Activated CD4-positive, alpha-beta T cell treated with anti-CD3 and anti-CD28 coated beads for 48 hours (primary cell): ENCODE data around the gene SPCS1.
A peak's percentile ranks its signal among the peaks of the same experiment; 100 is the strongest.
"Not testable (repeated sequence)": the region's sequence is repeated elsewhere in the genome, so short reads cannot be mapped to it uniquely, and the experiment has no call there.

Source experiments
- DNase-seq: peaks from one replicate; pipeline ENCODE4 v3.0.0-alpha.2; 2020

Gene SPCS1

DNA sequence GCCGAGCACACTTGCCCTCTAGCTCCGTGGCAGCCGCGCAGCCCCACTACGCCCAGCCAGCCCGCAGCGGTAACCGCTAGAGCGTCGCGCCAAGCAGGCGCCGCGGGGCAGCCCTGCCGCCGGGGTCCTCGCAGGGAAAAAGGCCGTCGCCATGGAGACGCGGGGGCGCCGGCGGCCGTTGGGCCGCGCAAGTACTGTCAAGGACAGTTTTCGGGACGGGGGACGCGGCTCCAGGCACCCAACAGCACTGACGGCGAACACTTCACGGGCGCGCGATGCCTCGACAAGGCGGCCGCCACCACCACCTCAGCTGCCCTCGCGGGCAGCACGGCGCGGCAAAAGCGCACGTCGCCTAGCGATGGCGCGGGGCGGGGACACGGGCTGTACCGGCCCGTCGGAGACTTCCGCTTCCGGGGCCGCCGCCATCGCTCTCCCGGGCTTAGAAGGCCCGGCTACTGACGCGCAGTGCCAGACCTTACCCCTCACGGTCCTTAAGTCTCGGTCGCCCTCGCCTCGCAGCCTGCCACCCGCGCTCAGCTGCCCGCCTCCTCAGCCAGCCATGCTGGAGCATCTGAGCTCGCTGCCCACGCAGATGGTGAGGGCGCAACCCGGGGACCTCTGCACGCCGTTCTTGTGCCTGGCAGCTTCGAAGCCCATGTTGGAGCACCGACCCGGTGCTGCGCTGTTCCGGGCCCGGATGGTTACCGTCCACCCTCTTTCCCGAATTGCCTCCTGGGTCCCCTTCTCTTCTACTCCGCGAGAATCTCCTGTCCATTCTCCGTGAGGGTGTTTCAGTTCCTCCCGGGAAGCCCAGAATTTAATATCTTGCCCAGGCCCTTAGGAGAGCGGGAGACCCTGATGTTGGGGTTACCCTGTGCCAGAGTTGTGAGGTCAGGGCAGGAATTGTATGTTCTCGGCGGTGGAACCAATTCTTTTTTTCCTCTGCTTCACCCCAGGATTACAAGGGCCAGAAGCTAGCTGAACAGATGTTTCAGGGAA is at the start of gene SPCS1, which contains the start of gene GLT8D1:
TSS of gene SPCS1 (plus strand) at position 419 of the 999 bp plus-strand sequence. CDS start at position 560, 141 bp downstream.
TSS of gene GLT8D1 (minus strand) at position 104 of the 999 bp plus-strand sequence. CDS start 5,331 bp downstream, outside the sequence.
- peak; percentile 89 for DNase-seq

DNA sequence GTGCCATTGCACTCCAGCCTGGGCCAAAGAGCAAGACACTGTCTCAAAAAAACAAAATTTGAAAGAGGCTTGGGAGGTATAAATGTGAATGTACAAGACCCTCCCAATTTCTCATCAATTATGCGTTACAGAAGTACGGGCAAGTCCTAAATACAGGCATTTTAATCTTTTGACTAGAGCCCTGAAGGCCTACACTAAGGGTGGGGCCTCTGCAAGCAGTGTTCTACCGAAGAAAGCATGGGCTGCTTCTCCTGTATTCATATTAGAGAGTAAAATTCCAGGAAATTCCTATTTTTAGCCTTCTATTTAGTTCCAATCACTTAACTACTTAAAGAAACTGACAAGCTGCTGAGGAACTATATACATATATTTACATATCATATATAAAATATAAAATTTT is 45.9 kb upstream of the SPCS1 start:
- no peak for DNase-seq

GRCh38 chr3:52663098-52663497 is 42.8 kb upstream of the SPCS1 start:
- DNase-seq: no peak

DNA sequence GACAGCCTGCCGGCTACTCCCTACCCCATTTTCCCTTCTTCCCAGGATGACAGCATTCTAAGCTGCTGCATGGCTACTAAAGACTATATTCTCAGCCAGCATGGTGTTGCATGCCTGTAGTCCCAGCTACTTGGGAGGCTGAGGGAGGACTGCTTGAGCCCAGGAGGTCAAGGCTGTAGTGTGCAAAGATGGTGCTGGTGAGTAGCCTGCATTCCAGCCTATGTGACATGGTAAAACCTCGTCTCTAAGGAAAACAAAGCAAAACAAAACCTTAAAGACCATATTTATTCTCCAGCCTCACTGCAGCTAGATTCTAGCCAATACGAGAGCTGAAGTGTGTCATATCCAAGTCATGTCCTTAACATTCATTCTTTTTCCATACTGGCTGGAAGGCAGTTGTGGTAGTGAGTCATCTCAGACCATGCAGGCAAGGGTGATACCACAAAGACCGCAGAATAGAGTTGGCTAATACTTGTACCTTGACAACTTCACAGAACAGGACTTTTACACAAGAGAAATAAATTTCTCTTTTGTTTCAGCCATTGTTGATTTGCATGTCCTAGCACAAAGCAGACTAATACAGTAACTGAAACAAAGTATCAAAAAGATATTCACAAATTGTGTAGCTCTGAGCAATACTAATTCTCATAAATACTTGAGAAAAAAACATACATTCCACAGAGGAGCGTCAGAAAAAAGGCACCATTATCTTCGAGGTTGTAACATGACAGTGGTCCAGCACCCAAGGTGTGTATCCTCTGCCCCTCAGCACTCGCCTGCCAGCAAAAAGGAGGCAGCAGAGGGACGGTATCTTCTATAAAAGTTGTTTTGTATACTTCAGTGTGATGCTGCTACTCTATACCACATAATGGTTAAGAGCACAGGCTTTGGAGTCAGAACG is 35.0 kb upstream of the SPCS1 start:
- peak; percentile 57 for DNase-seq

DNA sequence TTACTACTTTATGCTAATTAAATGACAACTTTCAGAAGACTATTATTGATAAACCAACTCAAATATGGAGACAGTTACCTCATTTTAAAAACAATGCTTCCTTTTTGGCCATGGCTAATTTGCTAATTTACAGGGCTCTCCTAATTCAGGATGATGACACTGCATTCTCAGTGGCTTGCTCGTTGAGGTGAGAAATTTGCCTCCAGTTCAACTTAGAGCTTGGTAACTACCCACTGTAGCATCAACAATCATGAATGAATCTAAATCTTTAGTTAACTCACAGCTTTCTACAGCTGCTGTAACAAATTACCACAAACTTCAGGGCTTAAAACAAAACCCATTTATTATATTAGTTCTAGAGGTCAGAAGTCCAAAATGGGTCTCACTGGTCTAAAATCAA is 34.2 kb upstream of the SPCS1 start:
- no peak for DNase-seq

DNA sequence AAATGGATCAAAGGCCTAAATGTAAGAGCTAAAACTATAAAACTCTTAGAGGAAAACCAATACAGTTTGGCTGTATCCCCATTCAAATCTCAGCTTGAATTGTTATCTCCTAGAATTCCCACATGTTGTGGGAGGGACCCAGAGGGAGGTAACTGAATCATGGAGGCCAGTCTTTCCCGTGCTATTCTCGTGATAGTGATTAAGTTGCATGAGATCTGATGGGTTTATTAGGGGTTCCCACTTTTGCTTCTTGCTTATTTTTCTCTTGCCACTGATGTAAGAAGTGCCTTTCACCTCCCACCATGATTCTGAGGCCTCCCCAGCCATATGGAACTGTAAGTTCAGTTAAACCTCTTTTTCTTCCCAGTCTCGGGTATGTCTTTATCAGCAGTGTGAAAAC is 29.7 kb upstream of the SPCS1 start:
- not testable (repeated sequence) for DNase-seq

DNA sequence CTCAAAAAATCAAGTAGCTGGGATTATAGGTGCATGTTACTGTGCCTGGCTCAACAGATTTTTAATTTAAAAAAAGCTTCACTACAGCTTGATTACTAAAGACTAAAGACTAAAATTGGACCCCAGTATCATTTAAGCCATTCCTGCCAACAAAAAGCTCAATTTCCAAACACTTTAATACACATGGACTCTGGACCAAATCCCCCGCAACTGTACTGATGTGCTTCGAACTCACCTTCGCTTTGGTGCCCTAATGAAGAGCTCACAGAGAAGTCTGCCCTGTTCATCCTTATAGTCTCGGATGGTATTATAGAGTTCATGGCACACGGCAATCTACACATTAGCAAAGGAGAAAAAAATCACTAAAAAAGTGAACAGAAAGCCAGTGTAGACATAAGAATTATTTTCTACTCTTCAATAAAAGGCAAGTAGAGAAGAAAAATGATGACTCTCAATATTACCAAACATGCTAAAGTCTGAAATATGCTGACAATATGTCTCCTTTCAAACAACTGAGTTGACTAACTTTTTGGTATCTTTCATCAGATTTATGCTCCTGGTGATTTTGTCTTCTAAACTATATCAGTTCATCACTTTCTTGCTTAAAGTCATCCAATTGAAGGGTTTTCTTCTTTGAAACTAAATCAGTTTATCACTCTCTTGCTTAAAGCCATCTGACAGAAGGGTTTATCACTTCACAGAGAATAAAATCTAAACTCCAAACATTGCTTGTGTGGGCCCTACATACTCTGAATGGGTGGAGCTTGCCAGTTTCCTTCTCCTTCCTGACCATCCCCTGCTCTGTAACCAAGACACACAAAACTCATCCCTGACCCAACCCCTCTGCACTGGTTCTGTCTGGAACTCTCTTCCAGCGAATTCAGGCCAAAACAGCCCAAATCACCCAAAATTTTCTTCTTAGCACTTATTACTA is 27.4 kb upstream of the SPCS1 start:
- no peak for DNase-seq

DNA sequence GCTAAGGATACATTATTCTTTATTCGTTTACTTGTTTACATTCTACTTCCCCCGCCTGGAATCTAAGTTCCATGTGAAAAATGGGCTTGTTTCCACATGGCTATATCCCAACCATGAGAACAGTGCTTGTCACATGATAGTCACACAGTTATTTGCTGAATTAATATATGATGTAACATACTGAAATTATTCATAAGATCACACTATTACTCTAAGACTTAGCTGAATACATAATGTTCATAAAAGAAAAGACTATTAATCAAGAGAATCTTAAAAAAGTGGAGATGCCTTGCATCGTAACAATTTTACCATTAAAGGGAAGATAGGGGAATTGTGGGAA is 26.7 kb upstream of the SPCS1 start:
- DNase-seq: no peak

DNA sequence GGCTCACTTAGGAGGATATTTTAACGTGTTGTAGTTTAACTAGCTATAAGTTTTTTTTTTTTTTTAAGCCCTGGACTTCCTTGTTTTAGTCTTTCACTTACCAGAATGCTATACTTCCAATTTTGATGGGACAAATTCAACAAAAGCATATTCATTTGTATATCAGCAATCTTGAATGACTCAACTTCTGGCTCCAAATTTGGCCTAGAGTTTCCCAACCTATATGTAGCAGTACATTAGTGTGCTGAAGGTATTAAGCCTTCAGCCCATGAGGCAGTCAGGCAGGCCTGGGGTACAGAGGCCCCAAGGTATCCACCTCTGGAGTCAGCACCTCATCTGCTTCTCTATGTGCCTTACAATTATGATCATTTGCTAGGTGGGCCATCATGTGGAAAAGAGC is 26.1 kb upstream of the SPCS1 start:
- no peak for DNase-seq

GRCh38 chr3:52681596-52681995 is 24.3 kb upstream of the SPCS1 start:
- no peak for DNase-seq

GRCh38 chr3:52682016-52682415 is 23.9 kb upstream of the SPCS1 start:
- DNase-seq: peak; percentile 64

DNA sequence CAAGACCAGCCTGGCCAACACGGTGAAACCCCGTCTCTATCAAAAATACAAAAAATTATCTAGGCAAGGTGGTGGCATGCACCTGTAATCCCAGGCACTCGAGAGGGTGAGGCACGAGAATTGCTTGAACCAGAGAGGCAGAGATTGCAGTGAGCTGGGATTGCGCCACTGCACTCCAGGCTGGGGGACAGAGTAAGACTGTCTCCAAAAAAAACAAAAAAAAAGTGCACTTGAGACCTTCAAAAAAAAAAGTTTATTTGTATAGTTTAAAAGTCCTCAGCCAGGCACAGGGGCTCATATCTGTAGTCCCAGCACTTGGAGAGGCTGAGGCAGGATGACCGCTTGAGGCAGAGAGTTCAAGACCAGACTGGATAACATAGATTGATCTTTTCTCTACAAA is 22.3 kb upstream of the SPCS1 start:
- DNase-seq: no peak

- DNase-seq: no peak
Observed at GRCh38 chr3:52684184-52684583, 21.7 kb upstream of the SPCS1 start.

GRCh38 chr3:52685285-52685708 is 20.6 kb upstream of the SPCS1 start:
- peak; percentile 90 for DNase-seq

DNA sequence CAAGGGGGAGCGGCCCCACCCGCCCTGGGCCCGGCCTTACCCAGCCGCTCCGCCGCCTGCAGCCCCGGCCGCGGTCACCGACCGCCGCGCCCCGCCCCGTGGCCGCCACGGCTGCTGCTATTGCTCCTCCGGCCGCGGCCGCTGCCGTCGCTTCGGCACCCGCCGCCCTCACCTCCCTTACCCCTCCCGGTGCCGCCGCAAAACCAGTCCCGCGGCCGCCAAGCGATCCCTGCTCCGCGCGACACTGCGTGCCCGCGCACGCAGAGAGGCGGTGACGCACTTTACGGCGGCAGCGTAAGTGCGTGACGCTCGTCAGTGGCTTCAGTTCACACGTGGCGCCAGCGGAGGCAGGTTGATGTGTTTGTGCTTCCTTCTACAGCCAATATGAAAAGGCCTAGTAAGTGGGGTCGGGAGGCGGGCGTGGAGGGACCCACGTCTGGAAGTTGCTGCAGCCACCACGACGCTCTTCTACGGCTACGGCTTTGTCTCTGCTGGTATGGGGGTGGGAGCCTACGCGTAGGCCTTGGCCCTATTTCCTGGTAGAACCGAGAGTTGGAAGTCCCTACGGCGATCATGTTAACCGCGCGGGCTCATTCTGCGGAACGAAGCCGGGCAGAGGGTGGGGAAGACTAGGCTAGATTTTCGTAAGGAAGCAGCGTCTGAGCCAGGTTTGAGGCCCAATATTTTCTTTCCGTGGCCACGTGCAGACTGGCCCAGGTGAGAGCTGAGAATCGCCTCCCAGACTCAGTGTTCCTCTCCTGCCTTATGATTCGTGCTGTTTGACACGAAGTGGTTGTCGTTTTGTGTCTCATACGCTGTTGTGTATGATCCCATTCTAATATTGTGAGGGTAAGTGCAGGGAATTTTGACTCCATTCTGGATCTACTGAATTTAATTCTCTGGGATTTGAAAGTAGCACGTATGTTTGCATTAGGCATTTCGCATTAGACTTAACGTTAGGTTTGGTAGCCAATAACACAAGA is 19.9 kb upstream of the SPCS1 start, which contains the start of the genes GNL3 and PBRM1:
TSS of gene GNL3 (plus strand) at position 324 of the 983 bp plus-strand sequence. CDS start at position 385, 61 bp downstream.
TSS of gene PBRM1 (minus strand) at position 205 of the 983 bp plus-strand sequence.
- DNase-seq: peak; percentile 96

- DNase-seq: no peak
Observed at GRCh38 chr3:52688266-52688665, 17.6 kb upstream of the SPCS1 start.

DNA sequence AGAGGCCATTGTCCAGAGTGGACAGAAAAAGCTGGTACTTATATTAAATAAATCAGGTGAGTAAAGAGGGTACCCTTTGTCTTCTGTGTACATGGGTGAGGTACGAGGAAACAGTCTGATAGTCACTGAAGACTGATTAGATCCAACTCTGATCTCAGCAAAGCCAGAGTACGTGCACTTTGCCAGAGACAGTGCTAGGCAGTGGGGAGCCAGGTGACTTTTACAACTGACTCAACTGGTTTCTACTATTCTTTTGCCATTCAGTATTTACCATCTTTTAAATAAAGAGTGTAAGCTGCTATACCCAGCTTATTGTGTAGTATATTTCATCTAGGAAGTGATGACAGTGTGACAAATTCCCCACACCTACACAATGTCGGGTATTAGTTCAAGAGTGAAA is 16.8 kb upstream of the SPCS1 start:
- DNase-seq: no peak

DNA sequence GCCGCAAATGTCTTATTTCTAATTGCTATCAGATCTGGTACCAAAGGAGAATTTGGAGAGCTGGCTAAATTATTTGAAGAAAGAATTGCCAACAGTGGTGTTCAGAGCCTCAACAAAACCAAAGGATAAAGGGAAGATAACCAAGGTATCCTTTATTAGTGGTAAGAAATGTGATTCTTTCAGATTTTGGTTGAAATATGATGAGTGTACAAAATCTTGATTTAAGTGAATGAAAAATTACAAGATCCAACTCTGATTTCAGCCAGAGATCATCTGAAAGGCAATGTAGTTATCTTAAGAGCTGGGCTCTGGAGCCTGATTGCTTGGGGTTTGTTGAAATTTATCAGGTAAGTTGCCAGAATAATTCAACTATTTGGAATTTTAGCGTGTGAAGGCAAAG is 15.3 kb upstream of the SPCS1 start:
- no peak for DNase-seq

DNA sequence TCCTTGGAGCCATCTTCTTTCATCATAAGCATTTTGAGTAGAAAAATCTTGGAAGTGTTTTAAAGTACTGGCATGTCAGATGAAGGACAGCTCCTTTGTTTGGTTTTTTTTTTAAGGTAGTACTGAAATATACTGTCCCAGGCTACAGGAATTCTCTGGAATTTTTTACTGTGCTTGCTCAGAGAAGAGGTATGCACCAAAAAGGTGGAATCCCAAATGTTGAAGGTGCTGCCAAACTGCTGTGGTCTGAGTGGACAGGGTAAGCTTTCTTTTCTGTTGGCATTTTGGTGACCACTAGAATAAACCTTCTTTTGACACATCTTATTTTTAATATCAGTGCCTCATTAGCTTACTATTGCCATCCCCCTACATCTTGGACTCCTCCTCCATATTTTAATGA is 12.8 kb upstream of the SPCS1 start:
- no peak for DNase-seq

- no peak for DNase-seq
Observed at GRCh38 chr3:52694528-52695189, 11.2 kb upstream of the SPCS1 start.
